Measurements from ENCODE around the gene ITPRID2. TPM values are rescaled to one million over a fixed set of nuclear protein-coding genes. Genes with fewer than 3 reads are reported as not detected.

The ITPRID2 gene
- total RNA-seq, 2 donors from 2014 or later: 52.1 to 60.1 TPM

GRCh38 chr2:181910028-181910831 is 18.7 kb downstream of the ITPRID2 start:
- no peak overlapping the region for H3K27ac Mint-ChIP-seq
- H3K27me3 Mint-ChIP-seq (ENCODE audit: low read depth): no peaks in the 10 kb centered on the region
- ATAC-seq (replicated peaks in 1 of 2) (no peak), DNase-seq (no peak)
- H3K4me3 Mint-ChIP-seq: no peak overlapping the region
- H3K36me3 Mint-ChIP-seq (ENCODE audit: insufficient read depth in 2 of 2): peaks cover 0 to 15% of the 10 kb centered on the region in 2 donors
- H3K4me1 Mint-ChIP-seq (ENCODE audit: low read depth): peaks cover 23% of the 10 kb centered on the region
- no peaks in the 10 kb centered on the region for H3K9me3 Mint-ChIP-seq

DNA sequence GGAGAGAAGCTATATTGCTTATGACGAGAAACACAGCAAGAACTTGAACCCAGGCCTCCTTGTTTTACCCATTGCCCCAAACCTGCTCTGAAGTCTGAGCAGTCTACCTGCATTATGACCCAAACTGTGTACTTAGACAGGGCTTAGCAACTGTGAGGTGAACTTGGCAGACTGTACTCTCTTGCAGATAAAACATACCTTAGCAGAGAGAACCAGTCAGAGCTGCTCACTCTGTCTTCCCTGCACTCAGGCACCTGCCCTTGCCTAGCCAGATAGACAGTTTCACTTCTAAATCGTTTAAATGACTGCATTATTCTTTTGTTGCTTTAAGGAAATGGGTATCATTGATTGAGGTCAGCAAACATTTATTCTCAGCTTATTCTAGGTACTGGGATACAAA is 20.3 kb downstream of the ITPRID2 start:
- peaks cover 4 to 18% of the 10 kb centered on the region in 2 donors for H3K36me3 Mint-ChIP-seq (ENCODE audit: insufficient read depth in 2 of 2)
- H3K4me3 Mint-ChIP-seq: no peak overlapping the region
- H3K27ac Mint-ChIP-seq: no peak overlapping the region
- DNase-seq (no peak), ATAC-seq (replicated peaks in 1 of 2) (no peak)
- H3K27me3 Mint-ChIP-seq (ENCODE audit: low read depth): no peaks in the 10 kb centered on the region
- peaks cover 12% of the 10 kb centered on the region for H3K4me1 Mint-ChIP-seq (ENCODE audit: low read depth)
- H3K9me3 Mint-ChIP-seq: no peaks in the 10 kb centered on the region

- peaks cover 5 to 17% of the 10 kb centered on the region in 2 donors for H3K36me3 Mint-ChIP-seq (ENCODE audit: insufficient read depth in 2 of 2)
- H3K27me3 Mint-ChIP-seq (ENCODE audit: low read depth): no peaks in the 10 kb centered on the region
- H3K27ac Mint-ChIP-seq: no peak overlapping the region
Observed at GRCh38 chr2:181915102-181915501, 23.6 kb downstream of the ITPRID2 start.

DNA sequence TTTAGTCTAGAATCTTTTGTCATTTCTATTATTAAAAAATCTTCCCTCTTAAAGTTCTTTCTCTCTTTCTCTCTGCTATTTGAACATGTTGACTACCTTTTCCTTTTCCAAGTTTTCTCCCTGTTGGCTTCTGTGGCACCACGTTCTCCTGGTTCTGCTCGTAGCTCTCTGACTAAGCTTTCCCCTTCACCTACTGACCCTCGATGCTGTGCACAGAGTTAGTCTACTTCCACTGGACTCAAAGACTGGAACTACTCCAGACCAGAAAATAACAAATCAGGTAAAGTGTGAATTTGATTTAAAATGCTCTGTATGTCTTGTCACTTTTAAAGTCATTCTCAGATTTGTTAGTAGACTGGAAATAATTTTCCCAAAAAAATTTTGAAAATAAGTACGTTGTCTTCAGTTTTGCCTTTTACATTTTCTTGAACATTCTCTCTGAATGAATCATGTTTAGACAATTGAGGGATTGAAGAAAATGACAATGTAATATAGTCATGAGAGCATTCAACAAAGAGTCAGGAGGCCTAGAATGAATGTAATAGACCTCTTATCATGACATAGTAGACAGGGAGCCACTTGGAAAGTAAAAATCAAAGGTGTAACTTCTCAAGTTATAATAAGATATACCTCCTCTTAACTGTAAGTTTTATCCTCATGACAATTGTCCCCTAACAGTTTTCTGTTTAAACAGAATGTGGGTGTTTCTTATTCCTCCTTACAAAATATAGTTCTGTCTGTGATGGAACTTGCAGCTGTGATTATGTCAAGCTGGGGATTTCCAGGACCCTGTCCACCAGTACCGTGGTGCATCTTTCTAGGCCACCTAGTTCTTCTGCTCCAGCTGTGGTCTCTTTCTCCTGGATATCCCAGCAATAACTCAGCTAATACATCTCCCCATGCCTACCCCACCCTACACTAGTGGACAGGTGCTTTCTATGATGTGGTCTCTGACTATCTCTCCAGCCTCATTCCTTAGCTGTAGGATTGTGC is 25.5 kb downstream of the ITPRID2 start:
- DNase-seq (no peak), ATAC-seq (replicated peaks in 1 of 2) (no peak)
- Mint-ChIP-seq H3K27ac (no peak overlapping the region), H3K27me3 (ENCODE audit: low read depth) (no peaks in the 10 kb centered on the region), H3K9me3 (no peaks in the 10 kb centered on the region), H3K36me3 (ENCODE audit: insufficient read depth in 2 of 2) (peaks cover 6 to 20% of the 10 kb centered on the region in 2 donors), H3K4me3 (no peak overlapping the region), H3K4me1 (ENCODE audit: low read depth) (no peaks in the 10 kb centered on the region)

More at GRCh38 chr2:181915102-181915501, 23.6 kb downstream of the ITPRID2 start:
- no peak overlapping the region for H3K4me3 Mint-ChIP-seq
- H3K9me3 Mint-ChIP-seq: no peaks in the 10 kb centered on the region
- no peak for DNase-seq
- no peaks in the 10 kb centered on the region for H3K4me1 Mint-ChIP-seq (ENCODE audit: low read depth)
- ATAC-seq (replicated peaks in 1 of 2): no peak

GRCh38 chr2:181918188-181918587 is 26.7 kb downstream of the ITPRID2 start:
- DNase-seq: no peak
- Mint-ChIP-seq H3K4me1 (ENCODE audit: low read depth) (peaks cover 5% of the 10 kb centered on the region), H3K9me3 (no peaks in the 10 kb centered on the region), H3K4me3 (no peak overlapping the region), H3K36me3 (ENCODE audit: insufficient read depth in 2 of 2) (peaks cover 6 to 28% of the 10 kb centered on the region in 2 donors), H3K27ac (no peak overlapping the region), H3K27me3 (ENCODE audit: low read depth) (no peaks in the 10 kb centered on the region)
- no peak for ATAC-seq (replicated peaks in 1 of 2)

DNA sequence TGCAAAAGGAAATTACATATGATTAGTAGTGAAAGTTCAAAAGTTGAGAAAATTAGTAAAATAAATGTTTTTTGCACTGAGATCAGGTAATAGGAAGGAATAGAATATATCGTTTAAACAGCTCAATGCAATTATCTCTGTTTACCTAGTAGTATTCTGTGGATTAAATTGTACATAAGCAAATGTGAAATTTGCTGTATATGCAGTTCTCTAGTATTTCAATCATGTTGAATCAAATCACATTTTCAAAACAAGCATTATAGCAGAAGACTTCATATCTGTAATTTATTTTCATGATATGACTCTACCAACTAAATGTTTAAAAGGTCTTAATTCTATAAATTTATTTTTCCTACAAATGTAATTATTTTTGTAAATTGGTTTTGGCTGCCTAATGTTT is 31.6 kb downstream of the ITPRID2 start:
- Mint-ChIP-seq H3K36me3 (ENCODE audit: insufficient read depth in 2 of 2) (peaks cover 7 to 27% of the 10 kb centered on the region in 2 donors), H3K4me1 (ENCODE audit: low read depth) (peaks cover 5% of the 10 kb centered on the region), H3K27ac (no peak overlapping the region), H3K27me3 (ENCODE audit: low read depth) (no peaks in the 10 kb centered on the region), H3K9me3 (no peaks in the 10 kb centered on the region), H3K4me3 (no peak overlapping the region)
- no peak for ATAC-seq (replicated peaks in 1 of 2)
- DNase-seq: no peak

DNA sequence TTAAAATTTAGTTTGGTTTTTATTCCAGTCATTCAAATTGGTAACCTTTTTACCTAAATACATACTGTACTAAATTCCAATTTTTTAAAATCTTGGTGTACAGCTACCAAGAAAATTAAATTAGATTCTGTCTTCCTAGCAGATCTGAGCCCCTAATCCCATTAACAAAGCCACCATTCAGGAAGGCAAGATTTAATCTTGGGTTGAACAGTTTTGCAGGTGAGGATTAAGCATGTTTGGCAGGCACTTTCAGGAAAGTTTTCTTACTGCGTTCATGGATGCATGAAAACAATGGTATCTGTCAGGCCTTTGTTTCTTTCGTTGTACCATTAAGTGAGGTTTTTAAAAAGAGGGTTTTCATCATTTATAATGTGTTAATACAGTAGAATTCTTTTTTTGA is 32.8 kb downstream of the ITPRID2 start:
- H3K36me3 Mint-ChIP-seq (ENCODE audit: insufficient read depth in 2 of 2): peaks cover 7 to 27% of the 10 kb centered on the region in 2 donors
- H3K4me1 Mint-ChIP-seq (ENCODE audit: low read depth): peaks cover 5% of the 10 kb centered on the region
- H3K9me3 Mint-ChIP-seq: no peaks in the 10 kb centered on the region

GRCh38 chr2:181934694-181935093 is 43.2 kb downstream of the ITPRID2 start:
- Mint-ChIP-seq H3K36me3 (ENCODE audit: insufficient read depth in 2 of 2) (peaks cover 0 to 3% of the 10 kb centered on the region in 2 donors), H3K27ac (no peak overlapping the region), H3K4me1 (ENCODE audit: low read depth) (no peaks in the 10 kb centered on the region), H3K27me3 (ENCODE audit: low read depth) (peaks cover 30% of the 10 kb centered on the region), H3K9me3 (no peaks in the 10 kb centered on the region), H3K4me3 (no peak overlapping the region)
- DNase-seq (no peak), ATAC-seq (replicated peaks in 1 of 2) (no peak)

More for the DNA sequence above, 32.8 kb downstream of the ITPRID2 start:
- ATAC-seq (replicated peaks in 1 of 2) (no peak), DNase-seq (no peak)
- H3K27ac Mint-ChIP-seq: no peak overlapping the region
- no peak overlapping the region for H3K4me3 Mint-ChIP-seq
- H3K27me3 Mint-ChIP-seq (ENCODE audit: low read depth): no peaks in the 10 kb centered on the region

DNA sequence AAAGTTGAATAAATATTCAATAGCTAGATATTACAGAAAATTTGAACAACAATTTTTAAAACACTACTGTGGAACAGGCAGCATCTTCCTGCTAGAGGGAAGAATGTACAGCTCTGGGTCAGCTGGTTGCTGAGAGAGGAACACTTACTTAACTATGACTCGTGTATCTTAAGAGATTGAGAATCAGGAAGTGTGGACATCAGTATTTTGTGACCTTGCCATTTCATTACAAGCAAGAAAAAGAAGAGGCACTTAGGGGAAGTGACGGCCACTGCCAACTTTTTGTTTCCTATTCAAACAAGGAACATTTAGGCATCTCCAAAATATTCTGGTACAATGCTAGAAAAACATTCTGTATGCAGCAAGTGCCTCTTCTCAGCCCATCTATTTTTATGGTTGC is 45.9 kb downstream of the ITPRID2 start:
- H3K4me3 Mint-ChIP-seq: no peak overlapping the region
- H3K36me3 Mint-ChIP-seq (ENCODE audit: insufficient read depth in 2 of 2): no peaks in the 10 kb centered on the region
- no peak overlapping the region for H3K27ac Mint-ChIP-seq
- H3K9me3 Mint-ChIP-seq: no peaks in the 10 kb centered on the region
- ATAC-seq (replicated peaks in 1 of 2) (no peak), DNase-seq (no peak)
- peaks cover 30% of the 10 kb centered on the region for H3K27me3 Mint-ChIP-seq (ENCODE audit: low read depth)
- no peaks in the 10 kb centered on the region for H3K4me1 Mint-ChIP-seq (ENCODE audit: low read depth)

DNA sequence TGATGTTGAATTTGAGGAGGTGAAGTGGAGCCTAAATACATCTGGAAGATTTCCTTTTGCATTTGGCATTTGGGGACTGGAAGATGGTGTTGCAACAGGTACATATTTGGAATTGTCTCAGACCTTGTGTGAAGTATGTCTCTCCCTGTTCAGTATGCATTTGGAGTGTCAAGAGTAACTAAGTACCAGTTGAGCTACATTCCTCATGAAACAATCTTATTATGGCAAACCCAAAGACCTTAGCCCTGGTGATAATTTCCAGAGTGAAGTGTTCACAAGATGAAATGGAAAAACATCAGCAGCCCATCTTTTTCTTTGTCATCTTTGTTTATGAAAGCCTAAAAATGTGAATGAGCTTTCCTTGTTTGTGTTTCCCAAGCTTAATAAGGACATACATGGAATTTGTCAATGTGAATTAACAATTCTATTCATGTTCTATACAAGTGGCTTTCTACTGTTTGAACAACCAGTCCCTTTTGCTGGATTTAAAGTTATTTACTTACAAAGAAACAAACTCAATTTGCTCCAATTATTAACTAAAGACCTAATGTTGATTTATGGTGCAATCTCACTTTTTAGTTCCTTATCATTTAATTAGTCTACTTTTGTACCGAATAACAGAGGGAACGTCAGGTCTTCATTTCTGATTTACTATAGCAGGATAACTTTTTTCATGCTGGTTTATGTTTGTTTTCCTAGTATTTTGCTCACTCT is 52.0 kb downstream of the ITPRID2 start:
- H3K36me3 Mint-ChIP-seq (ENCODE audit: insufficient read depth in 2 of 2): no peaks in the 10 kb centered on the region
- no peaks in the 10 kb centered on the region for H3K9me3 Mint-ChIP-seq

DNA sequence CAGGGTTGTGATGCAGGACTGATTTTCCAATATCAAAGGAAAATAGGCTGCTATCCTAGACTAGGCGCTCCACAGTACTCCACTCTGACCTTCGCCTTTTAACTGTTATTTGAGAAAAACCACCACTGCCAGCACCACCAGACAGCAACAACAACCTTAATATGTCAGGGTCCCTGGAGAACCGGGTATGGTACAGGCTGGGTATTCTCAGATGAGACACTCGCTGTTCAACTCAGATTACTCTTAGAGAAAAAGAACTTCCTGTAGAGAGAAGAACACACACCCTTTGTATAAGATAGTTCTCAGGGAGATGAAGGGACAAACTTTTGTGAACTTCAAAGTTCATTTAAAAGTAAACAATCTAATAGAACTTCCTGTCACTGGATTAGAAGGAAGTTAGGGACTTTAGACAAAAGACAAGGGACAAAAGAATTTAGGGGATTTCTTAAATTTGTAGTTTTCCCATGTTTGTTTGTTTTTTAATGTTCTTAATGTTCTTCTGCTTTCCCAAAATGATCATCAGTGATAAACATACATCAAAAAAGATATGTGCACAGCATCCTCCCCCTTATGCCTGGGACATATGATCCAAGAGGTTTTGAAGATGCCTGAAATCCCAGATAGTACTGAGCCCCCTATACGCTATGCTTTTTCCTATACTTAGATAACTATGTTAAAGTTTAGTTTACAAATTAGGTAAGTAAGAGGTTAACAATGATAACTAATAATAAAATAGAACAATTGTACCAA is 52.8 kb downstream of the ITPRID2 start:
- Mint-ChIP-seq H3K4me1 (ENCODE audit: low read depth) (peaks cover 5% of the 10 kb centered on the region), H3K9me3 (no peaks in the 10 kb centered on the region), H3K27me3 (ENCODE audit: low read depth) (peaks cover 31% of the 10 kb centered on the region), H3K4me3 (no peak overlapping the region), H3K27ac (no peak overlapping the region), H3K36me3 (ENCODE audit: insufficient read depth in 2 of 2) (no peaks in the 10 kb centered on the region)
- ATAC-seq (replicated peaks in 1 of 2) (no peak), DNase-seq (no peak)

More for the DNA sequence above, 52.0 kb downstream of the ITPRID2 start:
- DNase-seq: no peak
- Mint-ChIP-seq H3K4me3 (no peak overlapping the region), H3K27me3 (ENCODE audit: low read depth) (peaks cover 31% of the 10 kb centered on the region), H3K27ac (no peak overlapping the region), H3K4me1 (ENCODE audit: low read depth) (peaks cover 5% of the 10 kb centered on the region)
- no peak for ATAC-seq (replicated peaks in 1 of 2)

- peaks cover 34% of the 10 kb centered on the region for H3K27me3 Mint-ChIP-seq (ENCODE audit: low read depth)
- peaks cover 5% of the 10 kb centered on the region for H3K4me1 Mint-ChIP-seq (ENCODE audit: low read depth)
Observed at GRCh38 chr2:181944914-181945291, 53.4 kb downstream of the ITPRID2 start.

More at GRCh38 chr2:181944914-181945291, 53.4 kb downstream of the ITPRID2 start:
- Mint-ChIP-seq H3K9me3 (no peaks in the 10 kb centered on the region), H3K27ac (no peak overlapping the region), H3K36me3 (ENCODE audit: insufficient read depth in 2 of 2) (no peaks in the 10 kb centered on the region), H3K4me3 (no peak overlapping the region)
- DNase-seq (no peak), ATAC-seq (replicated peaks in 1 of 2) (no peak)

All from activated T-cell treated with anti-CD3 and anti-CD28 coated beads, Interleukin-2, amount 50 U/mL, for 72 hours (primary cell).